EL (cell line): Measurements from ENCODE around the gene WNT7B.

Source experiments
- DNase-seq: peaks from one replicate; pipeline ENCODE4 v3.0.0-alpha.2; 2016

The WNT7B gene

DNA sequence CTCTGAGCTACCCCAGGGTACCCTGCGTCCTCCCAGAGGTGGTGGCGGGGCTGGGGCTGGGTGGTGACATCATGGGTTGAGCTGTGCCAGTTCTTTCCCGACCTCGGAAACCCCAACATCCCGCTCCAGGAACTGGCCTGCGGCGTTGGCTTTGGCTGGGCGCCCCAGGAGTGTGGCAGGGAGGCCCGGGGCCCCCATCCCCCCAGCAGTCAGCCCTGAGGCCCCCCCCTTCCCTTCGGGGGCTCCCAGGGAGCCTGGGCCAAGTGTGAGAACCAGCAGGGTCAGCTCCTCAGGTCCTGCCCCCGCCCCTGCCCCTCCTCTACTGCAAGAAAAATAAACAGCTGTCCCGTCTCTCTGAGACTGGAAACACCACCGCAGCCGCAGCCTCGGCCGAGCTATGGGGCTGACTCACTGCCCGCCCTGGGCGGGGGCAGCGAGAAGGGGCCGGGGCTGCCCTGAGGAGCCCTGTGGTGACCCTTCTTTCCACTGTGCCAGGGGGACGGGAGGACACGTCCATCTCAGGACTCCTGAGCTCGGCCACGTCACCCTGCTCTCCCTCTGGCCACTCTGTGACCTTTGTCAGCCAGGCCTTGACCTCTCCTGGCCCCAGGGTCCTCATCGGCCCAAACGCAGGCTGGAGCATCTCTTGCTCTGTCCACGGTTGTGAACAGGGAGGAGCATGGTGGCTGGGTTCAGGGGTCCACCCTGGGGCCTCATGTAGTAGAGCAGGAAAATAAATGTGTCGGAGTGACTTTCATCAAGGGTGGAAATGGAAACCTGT, 73.4 kb downstream of the WNT7B start:
- peak; percentile 84 for DNase-seq

DNA sequence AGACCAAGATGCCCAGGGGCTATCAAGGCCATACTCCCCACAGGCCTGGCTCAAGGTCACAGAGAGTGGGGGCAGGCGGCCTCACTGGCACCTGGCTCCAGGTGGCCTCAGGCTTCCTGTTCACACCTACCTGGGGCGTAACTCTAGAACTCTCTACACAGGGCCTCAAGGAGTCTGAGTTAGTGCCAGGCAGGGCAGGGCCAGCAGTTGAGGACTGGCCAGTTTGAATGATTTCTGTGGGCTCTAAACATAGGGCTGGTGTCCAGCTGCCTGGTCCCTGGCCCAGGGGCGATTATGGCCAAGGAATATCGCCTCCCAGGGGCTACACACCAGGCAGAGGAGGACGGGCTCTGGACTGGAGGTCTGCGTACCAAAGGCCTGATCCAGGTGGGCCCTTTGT, 79.2 kb downstream of the WNT7B start:
- DNase-seq = no peak

DNA sequence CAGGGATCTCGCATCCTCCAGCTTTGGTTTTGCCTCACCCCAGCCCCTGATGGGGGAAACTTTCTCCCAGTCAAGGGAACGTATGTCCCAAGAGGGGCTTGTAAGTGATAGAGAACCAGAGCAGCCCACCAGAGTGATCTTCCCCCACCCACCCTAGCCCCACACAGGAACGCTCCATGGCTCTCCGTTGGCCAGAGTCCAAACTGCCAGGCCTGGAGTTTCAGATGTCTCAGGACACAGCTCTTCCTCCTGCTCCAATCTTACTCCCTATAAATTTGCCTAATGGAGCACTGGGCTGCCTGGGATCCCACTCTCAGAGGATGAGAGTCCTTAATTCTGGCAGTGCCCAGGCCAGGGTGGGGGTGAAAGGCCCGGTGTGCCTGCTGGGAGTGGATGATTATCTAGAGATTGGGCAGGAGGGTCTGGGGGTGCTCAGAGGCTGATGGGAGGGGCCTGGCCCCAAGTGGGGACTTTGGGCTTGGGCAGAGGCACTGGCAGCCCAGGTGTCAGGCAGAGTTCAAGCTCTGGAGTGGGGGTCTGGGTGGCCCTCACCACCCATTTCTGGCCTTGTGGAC, 79.9 kb downstream of the WNT7B start:
- DNase-seq = no peak

DNA sequence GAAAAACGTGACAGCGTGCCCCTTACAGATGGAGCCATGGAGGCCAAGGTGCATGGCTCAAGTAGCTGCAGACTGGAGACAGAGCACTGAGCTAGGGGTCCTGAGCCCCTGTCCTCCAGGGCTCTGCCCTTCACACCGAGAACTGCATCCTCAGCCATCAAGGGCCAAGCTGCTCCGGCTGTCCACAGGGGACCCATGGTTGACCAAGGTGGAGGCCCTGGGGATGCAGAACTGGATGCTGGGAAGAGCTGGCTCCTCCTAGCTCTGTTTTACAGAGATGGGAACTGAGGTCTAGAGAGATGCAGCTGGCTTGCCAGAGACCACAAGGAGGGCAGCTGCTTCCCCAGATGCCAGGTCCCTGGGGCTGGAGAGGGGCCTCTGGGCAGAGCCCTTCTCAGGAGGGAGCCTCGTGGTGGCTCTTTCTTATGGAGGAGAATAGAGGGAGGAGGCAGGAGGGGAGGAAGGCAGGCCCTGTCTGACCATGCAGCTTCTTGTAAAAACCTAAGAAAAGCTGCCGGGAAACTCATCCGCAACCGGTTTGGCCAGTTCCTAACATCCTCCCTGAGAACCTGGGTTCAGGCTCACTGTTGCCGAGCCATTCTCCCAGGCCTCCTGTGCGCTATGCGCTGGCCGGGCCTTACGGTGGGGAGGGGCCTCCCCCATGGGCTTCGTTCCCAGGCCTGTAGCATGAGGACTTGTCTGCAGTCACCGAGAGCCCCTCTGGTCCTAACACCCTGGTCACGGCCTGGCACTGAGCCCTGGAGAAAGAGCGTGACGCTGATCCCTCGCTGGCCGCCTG, 80.6 kb downstream of the WNT7B start:
- no peak for DNase-seq

DNA sequence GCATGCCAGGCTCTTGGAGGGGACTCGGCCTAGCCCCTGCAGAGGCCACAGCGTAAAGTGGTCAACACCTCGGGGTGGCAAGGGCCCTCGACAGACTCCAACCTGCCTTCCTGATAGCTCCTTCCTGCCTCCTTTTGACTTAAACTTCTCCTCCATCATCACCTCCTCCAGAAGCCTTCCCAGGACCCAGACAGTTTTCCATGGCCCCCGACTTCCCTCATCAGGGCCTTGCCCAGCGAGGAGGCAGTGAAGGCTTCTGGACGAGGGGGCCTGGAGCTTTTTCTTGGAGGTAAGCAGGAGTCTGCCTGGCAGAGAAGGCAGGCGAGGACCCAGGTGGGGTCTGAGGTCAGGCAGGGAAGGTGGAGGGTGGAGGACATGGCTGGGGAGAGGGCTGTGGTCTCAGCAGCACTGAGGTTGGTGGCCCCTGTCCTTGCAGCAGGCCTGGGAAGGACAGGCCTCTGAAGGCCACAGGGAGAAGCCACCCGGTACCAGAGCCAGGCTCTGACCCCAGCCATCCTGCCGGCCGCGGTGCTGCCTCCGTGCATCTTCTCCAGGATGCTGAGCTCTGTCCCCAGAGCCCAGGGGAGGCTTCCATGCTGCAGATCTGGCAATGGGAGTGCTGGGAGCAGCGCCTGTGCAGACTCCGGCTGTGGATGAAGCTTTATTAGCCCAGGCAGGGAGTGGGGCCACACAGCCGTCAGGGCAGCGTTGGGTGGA, 81.4 kb downstream of the WNT7B start:
- no peak for DNase-seq

DNA sequence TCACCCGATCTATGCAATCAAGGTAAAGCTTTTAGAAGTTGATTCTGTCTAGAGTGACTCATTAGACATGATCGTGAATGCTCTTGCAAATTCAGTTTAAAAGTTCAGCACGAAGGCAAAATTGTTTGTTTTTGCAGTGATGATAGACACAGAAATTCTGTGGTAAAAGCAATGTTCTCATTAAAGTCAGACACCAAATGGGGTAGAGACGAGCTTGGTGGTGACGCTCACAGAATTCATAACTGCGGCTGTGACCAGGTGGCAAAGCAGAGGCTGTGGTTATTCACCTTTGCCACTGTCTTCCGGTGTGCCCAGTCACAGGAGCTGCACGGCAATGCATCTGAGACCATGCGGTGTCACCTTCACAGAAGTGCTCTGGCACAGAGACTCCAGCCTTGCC, 83.4 kb downstream of the WNT7B start:
- no peak for DNase-seq

DNA sequence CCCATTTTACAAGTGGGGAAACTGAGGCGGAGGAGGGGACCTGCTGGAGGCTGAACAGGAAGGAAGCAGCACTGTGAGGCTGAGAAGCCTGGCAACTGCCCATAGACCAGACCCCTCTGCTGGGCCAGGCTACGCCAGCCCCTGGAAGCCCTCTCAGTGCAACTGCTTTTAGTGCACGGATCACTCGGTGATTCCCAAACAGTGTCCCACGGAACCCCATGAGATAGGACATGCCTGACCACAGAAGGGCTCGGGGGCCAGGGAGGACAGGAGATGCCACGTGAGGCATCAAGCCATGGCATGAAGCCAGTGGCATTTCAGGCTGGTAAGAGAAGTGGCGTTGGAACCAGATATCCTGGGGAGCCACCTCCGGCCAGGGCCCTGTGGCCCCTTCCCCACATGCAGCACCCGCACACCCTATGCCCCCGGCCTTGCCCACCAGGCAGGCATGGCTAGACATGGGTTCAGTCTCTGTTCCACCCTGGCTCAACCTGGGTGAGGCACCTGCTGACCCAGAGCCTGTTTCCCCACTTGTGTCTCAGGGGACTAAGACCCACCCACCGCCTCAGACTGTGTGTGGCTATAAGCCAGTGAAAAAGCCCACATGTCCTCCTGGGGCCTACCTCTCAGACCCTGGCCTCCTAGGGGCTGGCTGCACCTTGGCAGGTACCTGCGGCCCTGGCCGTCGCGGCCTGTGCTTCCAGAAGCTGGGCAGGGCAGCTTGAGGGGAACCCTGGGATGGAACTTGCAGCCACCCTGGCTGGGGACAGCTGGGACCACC, 84.1 kb downstream of the WNT7B start:
- DNase-seq = no peak

DNA sequence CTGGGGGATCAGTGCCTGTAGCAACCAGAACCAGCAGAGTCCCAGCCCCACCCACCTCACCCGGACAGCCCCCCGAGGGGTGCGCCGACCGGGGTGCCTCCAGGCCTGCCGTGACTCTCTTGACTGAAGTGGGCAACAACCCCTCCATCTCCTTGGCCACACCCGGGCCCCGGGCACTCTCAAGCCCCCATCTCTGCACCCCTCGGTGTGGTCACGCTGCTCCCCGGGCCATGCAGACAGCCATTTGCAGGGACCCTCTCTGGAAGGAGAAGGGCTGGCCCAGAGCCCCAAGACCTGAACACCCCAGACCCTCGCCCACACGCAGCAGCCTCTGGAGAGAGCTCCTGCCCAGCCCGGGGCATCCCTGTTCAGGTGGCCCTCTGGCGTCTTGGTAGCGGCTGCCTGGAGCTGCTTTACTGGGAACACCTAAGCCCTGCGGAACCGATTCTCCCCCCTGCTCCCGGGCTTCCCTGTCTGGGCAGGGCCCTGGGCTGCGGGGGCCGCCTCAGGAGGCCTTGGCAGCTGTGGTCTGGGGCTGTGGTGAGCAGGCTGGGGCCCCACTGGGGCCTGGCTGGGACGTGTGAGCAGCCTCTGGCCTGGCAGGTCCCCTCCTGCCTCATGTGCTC, 84.9 kb downstream of the WNT7B start:
- DNase-seq = no peak

DNA sequence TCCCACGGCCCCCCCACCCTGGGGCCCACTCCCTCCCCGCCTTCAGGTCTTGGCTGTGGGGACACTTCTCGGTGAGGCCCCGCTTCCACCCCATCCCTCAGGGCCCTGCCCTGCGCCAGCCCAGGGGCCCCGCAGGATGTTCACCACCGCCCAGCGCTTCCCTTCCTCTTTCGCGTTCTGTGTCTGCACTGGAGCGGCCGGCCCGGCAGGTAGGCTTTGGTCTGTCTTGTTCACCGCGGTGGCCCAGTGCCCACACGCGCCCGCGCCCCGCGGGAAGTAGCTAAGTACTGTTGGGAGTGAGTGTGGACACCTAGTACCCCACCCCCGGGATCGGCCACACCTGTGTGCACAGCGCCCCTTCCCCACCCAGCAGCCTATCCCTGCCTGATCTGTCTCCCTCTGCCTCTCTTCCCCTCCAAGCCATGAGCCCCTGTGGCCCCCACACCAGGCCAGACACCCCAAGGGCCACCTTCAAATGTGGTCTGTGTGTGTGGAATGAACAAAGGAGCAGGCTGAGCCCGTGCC, 85.4 kb downstream of the WNT7B start:
- no peak for DNase-seq

DNA sequence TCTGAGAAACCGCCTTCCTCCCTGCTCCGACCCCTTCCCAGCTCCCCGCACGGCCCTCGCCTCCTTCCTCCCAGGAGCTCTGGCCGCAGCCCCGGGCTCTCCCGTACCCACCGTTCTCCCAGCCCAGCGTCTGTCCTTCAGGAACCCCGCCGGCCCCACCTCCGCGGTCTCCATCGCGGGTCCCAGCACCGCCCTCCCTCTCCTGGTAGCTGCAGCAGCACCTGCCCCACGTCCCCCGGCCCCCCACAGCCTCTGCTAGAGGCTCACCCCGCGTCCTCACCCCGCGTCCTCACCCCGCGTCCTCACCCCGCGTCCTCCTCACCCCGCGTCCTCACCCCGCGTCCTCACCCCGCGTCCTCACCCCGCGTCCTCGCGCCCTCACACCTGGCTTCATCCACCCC, 85.9 kb downstream of the WNT7B start:
- DNase-seq = no peak

DNA sequence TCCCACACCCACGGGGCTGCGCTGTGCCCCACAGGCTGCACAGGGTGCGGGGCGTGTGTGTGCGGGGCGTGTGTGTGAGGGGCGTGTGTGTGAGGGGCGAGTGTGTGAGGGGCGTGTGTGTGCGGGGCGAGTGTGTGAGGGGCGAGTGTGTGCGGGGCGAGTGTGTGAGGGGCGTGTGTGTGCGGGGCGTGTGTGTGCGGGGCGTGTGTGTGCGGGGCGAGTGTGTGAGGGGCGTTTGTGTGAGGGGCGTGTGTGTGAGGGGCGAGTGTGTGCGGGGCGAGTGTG, 86.7 kb downstream of the WNT7B start:
- DNase-seq = no peak

DNA sequence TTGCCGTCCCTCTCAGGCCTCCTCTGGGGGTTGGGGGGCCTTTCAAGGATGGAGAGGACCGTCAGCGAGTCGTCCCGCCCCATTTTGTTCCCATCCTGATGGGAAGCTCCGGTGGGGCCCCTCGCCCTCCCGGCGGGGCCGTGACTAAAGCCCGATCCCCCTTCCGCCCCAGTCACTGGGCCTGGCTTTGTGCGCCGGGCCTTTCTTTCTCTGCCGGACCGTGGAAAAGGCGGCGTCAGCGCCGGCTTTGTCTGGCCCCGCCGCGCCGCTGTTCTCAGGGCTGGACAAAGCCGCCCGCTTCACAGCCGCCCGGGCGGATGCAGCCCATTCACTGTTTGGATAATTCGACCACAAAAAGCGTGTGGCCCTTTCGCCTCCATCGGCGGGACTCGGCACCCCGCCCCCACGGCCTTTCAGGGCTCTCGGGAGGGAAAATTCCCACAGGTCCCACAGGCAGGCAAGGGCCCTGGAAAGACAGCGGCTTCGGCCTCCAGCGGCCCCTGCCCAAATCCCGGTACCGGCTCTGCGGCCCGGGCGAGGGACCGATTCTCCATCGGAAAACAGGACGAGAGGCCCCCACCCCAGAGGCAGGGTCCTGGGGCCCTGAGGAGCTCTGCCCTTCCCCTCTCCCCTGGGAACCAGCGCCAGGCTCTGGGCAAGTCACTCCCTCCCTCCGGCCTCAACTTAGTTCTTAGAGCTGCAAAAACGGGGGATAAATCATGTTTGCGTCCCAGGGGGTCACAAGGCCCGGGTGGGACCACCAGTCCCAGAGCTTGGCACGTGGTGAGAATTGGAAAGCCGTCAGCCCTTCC, 87.2 kb downstream of the WNT7B start:
- no peak for DNase-seq

DNA sequence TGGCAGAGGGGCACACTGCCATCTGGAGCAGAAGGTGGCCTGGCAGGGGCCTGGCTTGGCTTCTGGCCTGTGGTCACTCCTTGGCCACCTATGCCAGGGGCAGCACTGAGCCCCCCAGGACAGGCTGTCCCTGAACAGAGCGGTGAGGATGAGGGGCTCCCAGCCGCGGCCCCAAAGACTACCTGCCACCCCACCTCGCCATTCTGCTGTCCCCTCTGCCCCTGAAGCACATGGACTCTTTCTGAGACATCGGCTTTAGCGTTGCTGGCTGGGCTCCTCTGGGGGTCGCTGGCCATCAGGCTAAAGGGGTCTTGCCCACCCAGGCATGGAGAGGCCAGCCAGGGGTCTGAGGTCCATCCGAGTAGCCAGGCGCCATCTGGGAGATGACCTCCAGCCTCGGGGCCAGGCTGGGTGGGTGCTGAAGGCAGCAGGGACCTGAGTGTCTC, 87.8 kb downstream of the WNT7B start:
- no peak for DNase-seq

DNA sequence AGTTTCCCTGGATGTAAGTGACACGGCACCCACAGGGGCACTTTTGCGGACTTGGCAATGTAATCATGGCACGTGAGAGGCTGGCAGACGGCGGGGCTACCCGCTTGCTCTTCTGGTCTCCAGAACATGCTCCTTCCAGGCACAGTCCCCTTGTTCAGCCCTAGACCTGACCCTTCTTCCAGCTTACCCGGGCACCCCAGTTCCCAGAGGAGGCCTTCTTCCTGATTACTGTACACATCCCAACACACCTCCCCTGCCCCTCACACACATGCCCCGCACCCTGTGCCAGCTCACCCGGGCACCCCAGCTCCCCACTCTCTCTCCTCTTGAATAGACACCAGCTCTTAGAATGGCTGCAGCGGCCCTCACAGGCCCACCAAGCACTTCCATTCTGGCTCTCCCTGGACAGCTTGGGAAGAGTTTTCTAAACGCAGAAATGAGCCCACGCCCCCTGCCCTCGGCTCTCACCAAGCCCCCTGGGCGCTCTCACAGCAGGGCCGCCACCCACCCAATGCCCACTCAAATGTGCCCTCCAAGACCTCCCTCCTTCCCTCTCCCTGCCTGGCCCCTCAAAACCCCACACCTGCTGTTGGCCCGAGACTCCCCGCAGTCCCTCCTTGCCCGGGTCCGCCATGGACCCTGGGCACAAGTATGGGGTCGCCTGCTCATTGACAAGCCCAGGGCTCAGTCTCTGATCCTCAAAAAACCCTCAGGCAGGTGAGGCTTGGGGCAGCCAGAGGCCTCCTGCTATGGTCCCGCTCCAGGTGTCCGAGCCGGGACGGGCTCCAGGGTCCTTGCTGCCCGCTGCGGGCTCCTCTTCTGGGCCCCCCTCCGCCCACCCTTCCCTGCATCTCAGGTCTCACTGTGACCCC, 88.5 kb downstream of the WNT7B start:
- no peak for DNase-seq

DNA sequence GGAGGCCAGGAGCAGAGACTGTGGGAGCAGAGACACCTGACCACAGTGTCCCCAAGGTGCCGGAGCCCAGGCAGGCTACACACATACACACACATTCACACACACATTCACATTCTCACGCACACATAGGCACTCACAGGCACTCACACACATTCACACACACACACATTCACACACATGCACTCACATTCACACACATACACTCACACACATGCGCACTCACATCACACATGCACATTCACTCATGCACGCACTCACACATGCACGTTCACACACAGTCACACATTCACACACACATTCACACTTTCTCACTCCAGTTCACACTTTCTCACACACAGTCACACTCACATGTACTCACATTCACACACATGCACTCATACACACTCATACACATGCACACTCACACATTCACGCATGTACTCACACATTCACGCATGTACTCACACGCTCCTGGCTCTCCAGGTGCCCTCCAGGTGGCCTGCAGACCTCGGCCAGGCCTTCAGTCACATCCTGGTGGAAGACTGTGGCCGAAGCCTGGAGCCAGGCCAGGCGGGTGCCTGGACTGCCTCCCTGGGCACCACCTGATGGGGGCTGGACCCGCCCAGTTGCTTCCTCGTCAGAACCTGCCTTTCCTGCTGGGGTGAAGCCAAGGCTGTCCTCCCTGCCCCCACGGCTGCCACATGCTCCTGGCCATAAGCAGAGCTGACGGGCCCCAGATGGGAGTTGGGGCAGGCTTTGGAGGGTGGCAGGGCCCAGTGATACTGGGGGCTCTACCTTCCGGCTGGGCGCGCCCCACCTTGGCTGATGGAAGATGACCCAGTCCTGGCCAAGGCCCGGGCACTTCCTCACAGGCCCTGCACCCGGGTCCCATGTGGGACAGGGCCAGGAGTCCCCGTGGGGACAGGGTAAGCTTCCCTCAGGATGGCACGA, 89.5 kb downstream of the WNT7B start:
- DNase-seq = no peak

DNA sequence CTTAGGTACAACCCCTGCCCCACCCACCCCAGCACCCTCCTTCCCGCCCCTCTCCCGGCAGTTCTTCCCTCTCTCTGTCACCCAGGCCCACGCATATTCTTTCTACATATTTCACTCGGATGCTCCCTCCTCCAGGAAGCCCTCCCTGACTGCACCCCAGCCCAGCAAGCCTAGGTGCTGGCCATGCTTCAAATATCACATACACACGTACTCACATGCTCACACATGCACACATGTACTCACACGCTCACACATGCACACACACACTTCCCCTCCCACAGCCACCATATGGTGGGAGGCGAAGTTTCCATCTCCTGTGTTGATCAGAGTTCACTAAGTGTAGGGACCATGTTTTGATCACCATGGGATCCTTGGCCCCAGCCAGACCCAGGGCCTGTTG, 90.4 kb downstream of the WNT7B start:
- DNase-seq = no peak

DNA sequence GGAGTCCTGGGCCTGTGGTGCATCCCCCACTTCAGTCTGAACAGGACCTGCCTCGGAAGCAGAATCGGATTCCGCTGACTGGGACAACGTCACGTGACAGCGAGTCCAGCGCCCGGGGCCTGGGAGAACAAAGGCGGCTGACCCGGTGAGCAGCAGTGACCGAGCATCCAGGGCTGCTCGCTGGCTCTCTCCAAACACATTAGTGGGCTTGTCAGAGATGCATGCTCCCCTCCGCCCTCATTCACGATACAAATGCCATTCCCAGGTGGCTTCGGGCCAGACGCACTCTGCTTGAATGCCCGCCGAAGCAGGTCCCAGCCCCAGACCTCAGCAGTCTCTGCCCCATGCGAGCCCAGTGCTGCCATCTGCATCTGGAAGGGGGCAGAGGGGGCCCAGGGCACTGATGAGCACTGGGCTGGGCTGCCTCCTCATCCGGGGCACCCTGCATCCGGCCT, 91.0 kb downstream of the WNT7B start:
- no peak for DNase-seq

DNA sequence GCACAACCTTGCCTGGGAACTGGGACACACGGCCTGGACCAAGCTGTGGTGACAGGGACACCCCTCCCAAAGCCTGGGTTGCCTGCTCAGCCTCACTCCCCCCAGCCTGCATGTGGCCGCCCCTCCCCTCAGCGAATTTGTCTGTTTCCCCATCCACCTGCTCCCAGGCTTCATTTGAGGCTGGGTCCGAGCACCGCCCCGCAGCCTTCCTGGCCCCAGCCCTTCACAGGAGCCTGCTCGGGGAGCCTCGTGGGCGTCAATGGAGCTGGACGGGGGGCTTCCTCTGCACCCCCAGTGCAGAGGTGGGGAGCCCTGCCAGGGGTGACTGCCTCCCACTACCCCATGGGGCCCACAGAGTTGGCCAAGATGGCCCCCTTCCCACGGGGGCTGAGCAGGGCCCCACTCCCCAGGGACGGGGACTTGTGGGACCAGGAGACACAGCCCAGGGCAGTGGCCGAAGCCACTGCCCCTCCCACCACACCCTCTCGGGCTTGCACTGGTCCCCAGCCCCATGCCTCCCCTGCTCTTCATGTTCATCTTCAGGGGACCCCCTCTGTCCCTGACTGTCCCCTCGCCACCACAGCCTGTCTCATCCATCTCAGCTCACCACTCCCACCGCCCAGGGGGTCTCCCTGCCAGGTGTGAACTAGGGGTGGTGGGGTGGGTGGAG, 91.7 kb downstream of the WNT7B start:
- DNase-seq = no peak
